IPS DF 4.7 (cell line): Measurements from ENCODE around the gene RBM44.

ENCODE experiments used
- DNase-seq: peaks from one replicate; pipeline ENCODE4 v3.0.0-alpha.2; 2013; ENCODE audit warnings: low spot score; ENCODE audit errors: extremely low read depth

The RBM44 gene

GRCh38 chr2:237869343-237870102 lies 70.9 kb downstream of the RBM44 start:
- DNase-seq = no peak

- no peak for DNase-seq
Measured at GRCh38 chr2:237870126-237870525, 71.5 kb downstream of the RBM44 start.

GRCh38 chr2:237870754-237871651 lies 72.4 kb downstream of the RBM44 start:
- no peak for DNase-seq

GRCh38 chr2:237872178-237872887 lies 73.8 kb downstream of the RBM44 start:
- DNase-seq = no peak

- no peak for DNase-seq
Measured at GRCh38 chr2:237873421-237873831, 74.8 kb downstream of the RBM44 start.

GRCh38 chr2:237873897-237874551 lies 75.4 kb downstream of the RBM44 start:
- DNase-seq = no peak

- DNase-seq = no peak
Measured at GRCh38 chr2:237874585-237875161, 76.1 kb downstream of the RBM44 start.

- no peak for DNase-seq
Measured at GRCh38 chr2:237875256-237876060, 76.9 kb downstream of the RBM44 start.

- DNase-seq = no peak
Measured at GRCh38 chr2:237876061-237876526, 77.5 kb downstream of the RBM44 start.

GRCh38 chr2:237876532-237876931 lies 78.0 kb downstream of the RBM44 start:
- DNase-seq = no peak

- no peak for DNase-seq
Measured at GRCh38 chr2:237876951-237877491, 78.4 kb downstream of the RBM44 start.

- no peak for DNase-seq
Measured at GRCh38 chr2:237877576-237878307, 79.2 kb downstream of the RBM44 start.

- no peak for DNase-seq
Measured at GRCh38 chr2:237878321-237879057, 79.9 kb downstream of the RBM44 start.

GRCh38 chr2:237879058-237879430 lies 80.5 kb downstream of the RBM44 start:
- no peak for DNase-seq

- no peak for DNase-seq
Measured at GRCh38 chr2:237879991-237880560, 81.5 kb downstream of the RBM44 start.

GRCh38 chr2:237882510-237883481 lies 84.2 kb downstream of the RBM44 start:
- DNase-seq = no peak

- DNase-seq = no peak
Measured at GRCh38 chr2:237883951-237884446, 85.4 kb downstream of the RBM44 start.
